CD4-positive, alpha-beta T cell treated with Interleukin-1 beta for 1 hour (primary cell): Measurements from ENCODE around the gene DHRSX.

Experiments used
- DNase-seq, 2 donors: peaks; one replicate each; pipeline ENCODE4 v3.0.0-alpha.2; 2020 to 2022

Gene DHRSX

DNA sequence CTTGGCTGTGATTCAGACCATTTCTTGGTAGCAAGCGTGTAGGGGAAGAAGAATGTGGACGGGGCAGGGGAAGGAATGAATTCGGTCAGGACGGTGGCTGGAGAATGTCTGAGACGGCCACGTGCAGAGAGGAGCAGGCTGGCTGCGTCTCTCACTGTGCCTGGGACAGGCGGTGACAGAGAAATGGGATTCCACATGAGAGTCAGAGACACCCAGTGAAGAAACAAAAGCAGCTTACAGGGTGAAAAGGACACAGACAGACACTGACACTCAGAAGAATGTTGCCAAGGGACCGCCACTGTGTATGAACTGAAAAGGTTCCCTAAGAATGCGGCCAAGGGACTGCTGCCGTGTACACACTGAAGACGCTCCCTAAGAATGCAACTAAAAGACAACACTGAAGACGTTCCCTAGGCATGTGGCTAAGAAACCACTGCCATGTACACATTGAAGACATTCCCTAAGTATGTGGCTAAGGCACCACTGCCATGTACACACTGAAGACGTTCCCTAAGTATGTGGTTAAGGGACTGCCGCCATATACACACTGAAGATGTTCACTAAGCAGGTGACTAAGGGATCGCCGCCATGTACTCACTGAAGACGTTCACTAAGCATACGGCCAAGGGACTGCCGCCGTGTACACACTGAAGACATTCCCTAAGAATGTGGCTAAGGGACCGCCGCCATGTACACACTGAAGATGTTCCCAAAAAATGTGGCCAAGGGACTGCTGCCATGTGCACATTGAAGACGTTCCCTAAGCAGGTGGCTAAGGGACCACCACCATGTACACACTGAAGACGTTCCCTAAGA is 49.1 kb downstream of the DHRSX start:
- DNase-seq = no peak

DNA sequence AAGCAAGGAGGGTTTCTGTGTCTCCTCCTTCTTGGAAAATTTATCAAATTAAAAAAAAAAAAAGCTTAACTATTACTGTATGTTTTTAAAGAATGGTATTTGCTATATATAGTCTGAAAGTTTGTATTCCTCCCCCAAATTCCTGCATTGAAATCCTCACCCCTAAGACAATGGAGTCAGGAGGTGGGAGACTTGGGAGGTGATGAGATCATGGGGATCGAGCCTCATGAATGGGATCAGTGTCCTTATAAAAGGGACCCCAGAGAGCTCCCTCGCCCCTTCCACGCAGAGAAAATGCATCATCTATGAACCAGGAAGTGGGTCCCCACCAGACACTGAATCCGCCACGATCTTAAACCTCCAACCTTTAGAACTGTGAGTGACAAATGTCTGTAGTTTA is 50.1 kb downstream of the DHRSX start:
- DNase-seq = no peak

DNA sequence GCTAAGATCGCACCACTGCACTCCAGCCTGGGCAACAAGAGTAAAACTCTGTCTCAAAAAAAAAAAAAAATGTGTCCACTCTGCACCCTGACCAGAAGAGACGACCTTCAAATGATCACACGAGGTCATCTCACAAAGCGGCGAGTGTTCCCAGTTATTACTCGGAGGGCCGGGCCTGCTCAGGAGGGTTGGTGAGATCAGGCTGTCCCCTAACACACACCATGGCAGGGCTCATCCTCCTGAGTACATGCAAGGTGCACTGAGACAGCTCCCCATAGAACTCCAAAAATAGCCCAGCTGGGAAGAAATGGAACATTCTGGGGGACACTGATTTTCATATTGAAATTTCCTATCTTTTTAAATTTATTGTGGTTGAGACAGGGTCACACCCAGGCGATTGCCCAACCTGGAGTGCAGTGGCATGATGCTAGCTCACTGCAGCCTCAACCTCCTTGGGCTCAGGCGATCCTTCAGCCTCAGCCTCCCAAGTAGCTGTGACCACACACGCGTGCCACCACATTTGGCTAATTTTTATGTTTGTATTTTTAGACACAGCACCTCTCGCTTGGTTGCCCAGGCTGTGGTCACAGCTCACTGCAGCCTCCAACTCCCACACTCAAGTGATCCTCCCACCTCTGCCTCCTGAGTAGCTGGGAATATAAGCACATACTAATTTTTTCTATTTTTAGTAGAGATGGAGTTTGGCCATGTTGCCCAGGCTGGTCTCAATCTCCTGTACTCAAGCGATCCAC is 51.5 kb downstream of the DHRSX start:
- no peak for DNase-seq

- no peak for DNase-seq
These were observed 53.3 kb downstream of the DHRSX start for GRCh38 chrX:2447484-2447883.

DNA sequence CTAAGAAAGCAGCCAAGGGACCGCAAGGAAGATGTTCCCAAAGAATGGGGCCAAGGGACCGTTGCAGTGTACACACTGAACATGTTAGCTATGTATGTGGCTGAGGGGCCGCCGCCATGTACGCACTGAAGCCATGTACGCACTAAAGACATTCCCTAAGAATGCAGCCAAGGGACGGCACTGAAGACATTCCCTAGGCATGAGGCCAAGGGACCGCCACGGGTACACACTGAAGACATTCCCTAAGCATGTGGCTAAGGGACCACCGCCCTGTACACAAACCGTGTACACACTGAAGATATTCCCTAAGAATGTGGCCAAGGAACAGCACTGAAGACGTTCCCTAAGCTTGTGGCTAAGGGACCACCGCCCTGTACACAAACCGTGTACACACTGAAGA is 54.0 kb downstream of the DHRSX start:
- no peak for DNase-seq

- no peak for DNase-seq
These were observed 54.8 kb downstream of the DHRSX start for GRCh38 chrX:2445662-2446623.

DNA sequence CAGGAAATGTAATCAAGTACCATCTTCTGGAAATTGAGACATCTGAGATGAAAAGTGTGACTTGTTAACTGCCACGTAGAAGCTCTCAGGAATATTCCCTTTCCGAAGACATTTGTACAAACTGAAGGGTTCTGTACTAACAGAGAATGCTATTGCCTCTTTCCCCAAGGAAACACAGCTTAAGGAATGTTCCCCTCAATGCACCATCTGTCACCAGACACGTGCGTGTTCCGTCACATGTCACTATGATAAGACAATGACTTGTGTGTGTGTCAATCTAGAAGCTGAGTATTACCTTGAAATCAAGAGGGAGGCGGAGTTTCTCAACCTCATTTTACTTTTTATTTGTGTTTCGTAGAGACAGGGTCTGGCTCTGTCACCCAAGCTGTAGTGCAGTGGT is 58.1 kb downstream of the DHRSX start:
- DNase-seq = no peak

DNA sequence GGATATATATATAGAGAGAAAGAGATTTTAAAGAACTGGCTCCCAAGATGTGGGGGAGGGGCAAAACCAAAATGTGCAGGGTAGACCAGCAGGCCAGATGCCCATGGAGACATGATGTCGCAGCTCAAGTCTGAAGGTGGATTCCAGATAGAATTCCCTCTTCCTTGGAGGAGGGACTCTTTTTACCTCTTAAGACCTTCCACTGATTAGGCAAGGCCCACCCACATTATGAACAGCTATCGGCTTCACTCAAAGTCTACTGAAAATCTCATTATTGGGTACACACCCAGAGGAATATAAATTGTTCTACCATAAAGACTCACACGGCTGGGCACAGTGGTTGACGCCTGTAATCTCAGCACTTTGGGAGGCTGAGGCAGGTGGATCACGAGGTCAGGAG is 59.3 kb downstream of the DHRSX start:
- DNase-seq = no peak

- DNase-seq = no peak
These were observed 61.2 kb downstream of the DHRSX start for GRCh38 chrX:2439613-2440012.

GRCh38 chrX:2435465-2435864 is 65.3 kb downstream of the DHRSX start:
- DNase-seq = no peak

- no peak for DNase-seq
These were observed 66.3 kb downstream of the DHRSX start for GRCh38 chrX:2434270-2435163.

DNA sequence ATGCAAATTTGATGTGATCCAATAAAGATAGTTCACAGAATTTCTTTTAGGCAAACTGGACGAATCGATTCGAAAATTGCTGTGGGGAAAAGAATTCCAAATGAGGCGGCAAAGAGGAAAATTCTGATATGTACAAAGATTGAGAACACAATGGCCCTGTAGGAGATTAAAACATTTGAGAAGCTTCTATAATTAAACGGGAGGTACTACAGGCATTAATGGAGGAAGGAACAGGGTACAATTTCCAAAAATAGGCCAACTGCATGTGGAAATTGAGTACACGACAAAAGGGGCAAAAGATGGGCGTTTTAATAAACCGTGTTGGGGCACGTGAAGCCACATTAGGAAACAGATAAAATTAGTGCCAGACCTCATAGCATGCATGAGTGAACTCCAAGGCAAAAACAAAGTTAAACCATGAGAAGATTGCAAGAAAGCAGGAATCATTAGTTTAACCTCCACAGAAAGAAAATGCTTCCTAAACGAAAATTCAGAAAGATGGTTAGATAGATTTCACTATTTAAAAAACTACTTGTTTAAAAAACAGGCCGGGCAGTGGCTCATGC is 68.4 kb downstream of the DHRSX start:
- no peak for DNase-seq

DNA sequence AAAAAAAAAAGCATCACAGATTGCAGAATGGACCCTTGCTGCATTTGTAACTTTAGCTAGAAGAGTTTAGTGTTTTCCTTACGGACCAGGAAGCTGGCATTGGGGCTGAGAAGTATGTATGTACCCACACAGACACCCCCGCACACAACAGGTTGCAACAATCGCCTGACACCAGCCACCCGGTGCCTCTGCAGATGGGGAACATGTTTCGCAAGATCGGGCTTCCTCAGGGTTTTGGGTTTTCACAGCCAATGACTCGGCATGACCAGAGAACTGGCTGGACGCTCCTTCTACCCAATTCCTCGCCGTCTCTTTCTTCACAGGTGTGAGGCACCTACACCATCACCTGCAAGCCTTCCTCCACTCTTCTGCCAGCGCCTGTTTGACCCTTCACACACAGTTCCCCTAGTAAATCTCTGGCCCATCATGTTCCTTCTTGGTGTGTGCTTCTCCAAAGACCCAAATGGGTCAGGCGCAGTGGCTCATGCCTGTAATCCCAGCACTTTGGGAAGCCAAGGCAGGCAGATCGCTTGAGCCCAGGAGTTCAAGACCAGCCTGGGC is 70.4 kb downstream of the DHRSX start:
- DNase-seq = peak in 1 of 2 donors; percentile 54

DNA sequence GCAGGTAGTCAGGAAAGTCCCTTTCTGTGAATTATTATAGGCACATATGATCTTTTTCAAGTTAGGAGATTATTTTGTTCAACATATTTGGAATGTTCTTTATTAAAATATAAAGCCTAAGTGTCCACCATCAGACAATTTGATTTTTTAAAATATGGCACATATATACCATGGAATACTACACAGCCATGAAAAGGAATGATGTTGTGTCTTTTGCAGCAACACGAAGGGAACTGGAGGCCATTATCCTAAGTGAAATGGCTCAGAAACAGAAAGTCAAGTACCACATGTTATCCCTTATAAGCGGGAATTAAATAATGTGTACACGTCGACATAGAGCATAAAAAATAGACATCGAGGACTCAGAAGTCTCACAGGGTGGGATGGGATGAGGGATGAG is 73.0 kb downstream of the DHRSX start:
- no peak for DNase-seq

GRCh38 chrX:2427147-2427546 is 73.6 kb downstream of the DHRSX start:
- no peak for DNase-seq

- DNase-seq = no peak
These were observed 74.4 kb downstream of the DHRSX start for GRCh38 chrX:2426289-2426882.

DNA sequence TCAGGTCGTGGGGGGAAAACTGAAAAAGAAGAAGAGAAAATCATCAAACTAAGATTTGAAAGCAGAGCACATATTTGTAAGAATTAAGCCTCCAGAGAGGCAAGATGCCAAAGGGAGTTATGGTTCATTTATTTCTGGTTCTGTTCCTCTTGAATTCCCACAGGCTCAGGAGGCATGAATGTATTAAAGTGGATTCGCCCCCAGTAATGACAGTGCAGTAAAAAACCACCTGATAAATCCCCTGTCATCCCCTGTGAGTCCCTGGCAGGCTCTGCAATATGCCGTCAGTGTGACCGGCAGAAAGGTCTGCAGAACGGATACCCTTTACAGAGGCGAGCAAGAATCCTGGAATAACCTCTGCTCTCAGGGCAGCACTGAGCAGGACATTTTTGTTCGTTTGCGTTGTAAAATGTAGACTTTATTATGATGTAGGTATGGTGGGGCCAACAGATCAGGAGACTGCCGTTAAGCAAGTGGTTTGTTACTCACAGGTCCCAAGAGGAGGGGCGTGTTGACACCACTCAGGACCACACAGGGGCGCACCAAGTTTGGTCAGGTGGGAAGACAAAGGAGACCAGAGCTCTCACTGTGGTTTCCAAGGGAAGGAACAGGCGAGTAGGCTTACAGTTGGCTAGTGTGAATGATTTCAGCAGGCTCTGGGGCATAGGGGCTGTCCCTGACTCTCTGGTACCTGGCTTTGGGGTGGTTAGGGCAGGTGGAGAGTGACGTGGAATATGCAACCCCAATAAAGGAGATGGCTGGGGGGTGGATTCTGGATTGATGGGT is 75.3 kb downstream of the DHRSX start:
- DNase-seq = no peak

DNA sequence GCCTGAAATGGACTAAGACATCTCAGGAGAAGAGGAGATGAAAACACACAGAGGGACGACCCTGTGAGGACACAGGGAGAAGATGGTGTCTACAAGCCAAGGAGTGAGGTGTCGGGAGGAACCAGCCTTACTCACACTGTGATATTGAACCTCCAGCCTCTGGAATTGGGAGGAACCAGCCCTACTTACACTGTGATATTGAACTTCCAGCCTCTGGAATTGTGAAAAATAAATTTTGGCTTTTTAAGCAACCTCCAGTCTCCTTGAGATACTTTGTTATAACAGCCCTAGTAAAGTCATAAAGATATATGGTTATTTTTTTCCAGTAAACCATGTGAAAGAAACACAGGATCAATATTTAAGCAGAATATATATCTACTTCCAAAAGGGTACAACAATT is 76.5 kb downstream of the DHRSX start:
- no peak for DNase-seq

DNA sequence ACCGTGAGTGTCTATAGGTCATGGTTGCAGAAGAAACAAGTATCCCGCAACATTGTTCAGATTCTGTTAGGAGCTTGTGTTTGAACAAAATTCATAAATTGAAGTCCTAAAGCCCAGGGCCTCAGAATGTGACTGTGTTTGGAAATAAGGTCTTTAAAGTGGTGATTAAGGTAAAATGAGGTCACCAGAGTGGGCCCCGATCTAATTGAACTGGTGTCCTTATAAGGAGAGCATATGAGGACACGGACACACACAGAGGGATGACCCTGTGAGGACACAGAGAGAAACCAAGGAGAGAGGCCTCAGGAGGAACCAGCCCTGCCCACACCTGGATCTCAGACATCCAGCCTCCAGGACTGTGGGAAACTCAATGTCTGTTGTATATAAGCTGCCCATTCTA is 76.9 kb downstream of the DHRSX start:
- DNase-seq = no peak

DNA sequence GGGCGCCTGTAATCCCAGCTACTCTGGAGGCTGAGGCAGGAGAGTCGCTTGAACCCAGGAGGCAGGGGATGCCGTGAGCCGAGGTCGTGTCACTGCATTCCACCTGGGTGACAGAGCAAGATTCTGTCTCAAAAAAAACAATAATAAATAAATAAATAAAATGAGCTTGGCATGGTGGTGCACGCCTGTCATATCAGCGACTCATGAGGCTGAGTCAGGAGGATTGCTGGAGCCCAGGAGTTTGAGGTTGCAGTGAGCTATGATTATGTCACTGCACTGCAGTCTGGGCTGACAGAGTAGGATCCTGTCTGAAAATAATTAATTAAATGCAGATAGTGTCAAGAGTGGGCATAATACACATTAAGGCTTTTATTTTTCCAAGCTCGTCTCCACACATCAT is 77.5 kb downstream of the DHRSX start:
- no peak for DNase-seq
